EL (cell line): Measurements from ENCODE around the gene CERS6.
"Not testable (repeated sequence)": the region's sequence is repeated elsewhere in the genome, so short reads cannot be mapped to it uniquely, and the experiment has no call there.

Experiments used
- DNase-seq: peaks from one replicate; pipeline ENCODE4 v3.0.0-alpha.2; 2016

The CERS6 gene

DNA sequence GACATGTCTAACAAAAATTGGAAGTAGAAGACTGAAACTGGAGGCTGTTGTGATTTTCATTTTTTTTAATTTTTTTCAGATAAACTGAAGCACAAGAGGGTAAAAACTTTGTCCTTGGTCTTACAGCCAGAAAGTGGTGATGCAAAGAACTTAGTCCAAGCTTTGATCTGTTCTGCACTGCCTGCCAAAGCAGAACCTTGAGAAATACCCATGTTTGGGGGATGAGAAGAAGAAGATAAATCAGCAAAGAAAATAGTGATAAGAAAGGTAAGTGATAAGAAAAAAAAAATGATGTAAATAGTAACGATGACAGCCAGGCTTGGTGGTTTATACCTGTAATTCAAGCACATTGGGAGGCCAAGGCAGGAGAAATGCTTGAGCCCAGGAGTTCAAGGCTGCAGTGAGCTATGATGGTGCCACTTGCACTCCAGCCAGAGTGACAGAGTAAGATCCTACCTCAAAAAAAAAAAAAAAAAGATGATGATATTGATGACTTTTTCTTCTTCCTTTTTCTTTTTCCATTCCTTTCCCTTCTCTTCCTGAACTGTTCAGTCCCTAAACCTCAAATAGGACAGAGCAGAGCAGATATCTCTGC lies 331.8 kb downstream of the CERS6 start:
- DNase-seq, result no peak

DNA sequence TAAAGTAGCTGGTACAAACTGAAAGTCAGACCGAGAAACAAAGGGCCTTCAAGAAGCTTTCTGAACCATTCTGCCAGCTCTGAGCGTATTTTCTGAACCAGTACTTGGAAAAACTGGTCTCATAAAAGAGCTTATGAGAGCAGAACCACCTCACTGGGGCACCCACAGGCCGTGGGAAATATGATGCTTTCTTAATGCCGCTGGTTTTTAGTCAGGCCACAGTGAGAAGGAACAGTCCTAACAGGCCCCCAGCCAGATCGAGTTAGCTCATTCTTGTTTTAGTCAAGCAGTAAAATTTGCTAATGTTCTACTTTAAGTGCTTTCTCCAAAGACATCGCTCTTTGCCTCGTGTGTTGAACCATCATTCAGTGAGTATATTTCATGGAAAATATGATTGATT lies 333.7 kb downstream of the CERS6 start:
- no peak for DNase-seq

DNA sequence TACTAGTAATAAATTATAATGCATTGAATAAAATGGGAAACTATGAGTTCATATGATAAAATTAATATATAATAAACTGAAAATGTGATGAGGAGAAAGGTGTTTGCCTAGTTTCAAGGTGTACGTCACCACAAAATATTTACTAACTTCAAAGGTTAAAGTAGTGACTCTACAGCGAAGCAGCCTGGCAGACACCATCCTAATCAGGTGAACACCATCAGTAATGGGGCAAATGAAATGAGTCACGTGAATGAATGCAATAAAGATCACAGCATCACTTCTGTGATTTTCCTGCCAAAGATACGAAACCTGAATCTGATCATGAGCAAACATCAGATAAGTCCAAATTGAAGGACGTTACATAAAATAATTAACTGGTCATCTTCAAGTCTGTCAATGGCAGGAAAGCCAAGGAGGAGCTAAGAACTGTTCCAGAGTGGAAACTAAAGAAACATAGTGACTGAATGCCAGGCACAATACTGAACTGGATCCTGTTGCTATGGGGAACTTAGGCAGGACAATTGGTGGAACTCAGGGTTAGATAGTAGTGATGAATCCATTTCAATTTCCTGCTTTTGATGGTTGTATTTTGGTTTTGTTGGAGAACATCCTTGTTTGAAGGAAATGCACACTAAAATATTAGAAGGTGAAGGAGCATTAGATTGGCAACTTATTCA lies 334.3 kb downstream of the CERS6 start:
- no peak for DNase-seq

DNA sequence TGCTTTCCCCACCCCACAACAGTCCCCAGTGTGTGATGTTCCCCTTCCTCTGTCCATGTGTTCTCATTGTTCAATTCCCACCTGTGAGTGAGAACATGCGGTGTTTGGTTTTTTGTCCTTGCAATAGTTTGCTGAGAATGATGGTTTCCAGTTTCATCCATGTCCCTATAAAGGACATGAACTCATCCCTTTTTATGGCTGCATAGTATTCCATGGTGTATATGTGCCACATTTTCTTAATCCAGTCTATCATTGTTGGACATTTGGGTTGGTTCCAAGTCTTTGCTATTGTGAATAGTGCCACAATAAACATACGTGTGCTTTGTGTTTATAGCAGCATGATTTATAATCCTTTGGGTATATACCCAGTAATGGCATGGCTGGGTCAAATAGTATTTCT lies 335.1 kb downstream of the CERS6 start:
- DNase-seq, result not testable (repeated sequence)

DNA sequence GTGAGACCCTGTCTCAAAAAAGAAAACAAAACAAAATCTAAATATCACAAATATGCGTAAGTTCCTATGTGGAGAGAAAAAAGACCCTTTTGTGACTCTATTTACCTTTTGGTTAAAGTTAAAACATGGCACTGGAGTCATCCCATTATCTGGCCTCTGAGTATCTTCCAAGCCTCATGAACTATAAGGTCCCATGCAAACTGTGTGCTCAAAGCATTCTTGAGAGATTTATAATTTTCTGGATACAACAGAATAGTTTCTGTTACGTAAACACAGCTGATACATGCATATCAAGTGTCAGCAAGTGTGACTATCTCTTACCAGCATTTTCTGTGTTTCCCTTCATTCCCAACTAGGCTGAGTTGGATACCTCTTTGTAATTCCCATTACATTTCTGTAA lies 337.5 kb downstream of the CERS6 start:
- no peak for DNase-seq

DNA sequence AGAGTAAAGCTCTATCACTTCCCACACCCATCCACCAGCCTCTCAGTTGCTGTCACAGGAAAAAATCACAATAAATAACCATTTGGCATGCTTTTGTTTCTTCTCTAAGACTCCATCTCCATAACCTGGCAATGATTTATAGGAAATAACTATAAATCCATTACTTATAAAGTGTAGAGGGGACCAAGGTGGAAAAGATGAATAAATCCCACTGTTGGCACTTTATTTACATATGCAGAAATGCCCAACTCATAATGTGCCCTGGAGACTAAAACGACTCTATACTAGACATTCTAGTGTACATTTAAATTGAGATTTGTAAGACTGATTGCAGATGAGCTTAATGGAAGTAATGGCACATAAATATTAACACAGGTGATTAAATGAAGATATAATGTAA lies 338.9 kb downstream of the CERS6 start:
- no peak for DNase-seq

DNA sequence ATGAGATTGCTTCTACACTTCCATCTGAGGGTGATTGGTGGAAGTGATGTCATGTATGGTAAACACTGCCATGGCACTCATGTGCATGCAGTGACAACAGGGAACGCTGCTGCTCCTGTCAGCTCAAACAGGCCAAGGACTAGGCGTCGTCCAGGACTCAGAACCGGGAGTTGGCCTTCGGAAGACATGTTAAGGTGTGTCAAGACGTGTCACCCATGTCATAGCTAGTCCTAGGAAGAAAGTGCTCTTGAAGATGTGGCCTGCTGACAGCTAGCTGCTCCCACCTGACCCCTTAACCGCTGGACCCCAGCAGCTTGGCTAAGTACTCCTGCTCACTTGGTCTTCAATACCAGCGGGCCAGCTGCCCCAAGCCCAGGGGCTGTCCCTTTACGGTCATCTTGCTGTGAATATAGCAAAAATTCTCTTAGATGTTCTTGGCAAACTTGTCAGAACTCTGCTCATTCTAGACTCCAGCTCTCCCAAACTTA lies 340.1 kb downstream of the CERS6 start:
- DNase-seq, result no peak

DNA sequence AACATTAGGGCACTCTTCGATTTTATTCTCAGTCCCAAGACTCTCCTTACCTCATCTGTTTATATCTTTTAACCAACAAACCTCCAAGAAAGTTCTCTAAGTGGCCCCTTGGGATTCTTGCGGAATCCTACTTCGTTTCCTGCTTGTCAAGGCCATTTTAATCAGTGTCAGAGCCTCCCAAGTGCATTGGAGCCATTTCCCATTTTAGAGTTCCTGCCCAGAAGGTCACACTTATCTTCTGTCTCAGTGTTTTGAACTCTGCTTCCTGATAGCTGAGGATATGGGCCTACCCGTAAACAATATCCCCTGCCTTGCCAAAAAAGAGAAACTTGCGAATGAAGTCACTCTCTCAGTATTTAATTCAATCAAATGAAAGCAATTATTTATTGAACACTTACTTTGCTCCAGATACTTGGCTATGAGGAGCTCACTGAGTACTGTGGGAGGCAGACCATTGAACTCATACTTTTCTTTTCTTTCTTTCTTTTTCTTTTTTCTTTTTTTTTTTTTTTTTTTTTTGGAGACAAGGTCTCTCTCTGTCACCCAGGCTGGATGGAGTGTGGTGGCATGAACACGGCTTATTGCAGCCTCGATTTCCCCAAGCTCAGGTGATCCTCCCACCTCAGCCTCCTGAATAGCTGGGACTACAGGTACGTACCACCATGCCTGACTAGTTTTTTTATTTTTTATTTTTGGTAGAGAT lies 340.7 kb downstream of the CERS6 start:
- DNase-seq, result no peak

DNA sequence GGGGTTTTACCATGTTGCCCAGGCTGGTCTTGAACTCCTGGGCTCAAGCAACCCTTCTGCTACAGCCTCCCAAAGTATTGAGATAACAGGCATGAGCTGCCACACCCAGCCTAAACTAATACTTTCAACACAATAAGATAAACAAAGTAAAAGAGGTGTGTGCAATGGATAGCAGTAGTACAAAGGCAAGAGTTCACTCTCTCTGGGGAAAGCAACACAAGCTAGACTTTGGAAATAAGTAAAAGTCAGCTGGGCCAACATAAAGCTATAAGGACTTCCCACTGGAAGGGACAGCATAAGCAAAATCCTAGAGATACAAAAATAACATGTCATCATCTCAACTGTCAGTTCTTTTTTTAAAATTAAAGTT lies 341.2 kb downstream of the CERS6 start:
- no peak for DNase-seq

DNA sequence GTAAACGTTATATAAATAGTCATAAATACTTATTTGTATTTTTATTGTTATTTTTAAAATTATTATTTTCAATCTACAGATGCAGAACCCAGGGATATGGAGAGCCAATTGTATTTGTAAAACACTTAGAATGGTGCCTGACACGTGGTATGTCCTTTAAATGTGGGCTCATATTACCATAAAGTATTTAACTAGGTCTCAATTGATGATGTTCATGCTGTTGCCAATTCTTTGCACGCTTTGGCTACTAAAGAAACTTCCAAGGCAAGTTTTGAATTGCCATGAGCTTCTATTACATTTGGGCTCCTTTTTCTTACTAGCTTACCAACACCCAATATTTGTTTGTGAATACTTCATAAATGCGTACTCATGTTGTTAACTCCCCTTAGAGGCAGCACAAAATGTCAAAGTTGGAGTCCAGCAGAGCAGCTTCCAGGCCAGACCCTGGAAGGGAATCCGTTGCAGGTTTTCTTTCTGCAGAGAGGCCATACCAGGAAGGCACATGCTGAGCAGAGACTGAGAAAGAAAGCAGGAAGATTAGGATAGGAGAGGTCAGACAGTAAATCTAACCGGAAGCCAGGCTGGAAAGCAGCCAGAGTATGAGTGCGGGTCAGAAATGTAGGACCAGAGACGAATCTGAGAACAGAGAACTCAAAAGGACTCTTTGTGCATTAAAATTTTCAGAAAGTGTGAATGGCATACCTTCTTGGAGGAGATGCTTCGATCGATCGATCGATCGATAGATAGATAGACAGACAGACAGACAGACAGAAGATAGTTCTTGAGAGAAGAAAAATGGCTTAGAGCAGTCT lies 342.2 kb downstream of the CERS6 start:
- peak; percentile 21 for DNase-seq

DNA sequence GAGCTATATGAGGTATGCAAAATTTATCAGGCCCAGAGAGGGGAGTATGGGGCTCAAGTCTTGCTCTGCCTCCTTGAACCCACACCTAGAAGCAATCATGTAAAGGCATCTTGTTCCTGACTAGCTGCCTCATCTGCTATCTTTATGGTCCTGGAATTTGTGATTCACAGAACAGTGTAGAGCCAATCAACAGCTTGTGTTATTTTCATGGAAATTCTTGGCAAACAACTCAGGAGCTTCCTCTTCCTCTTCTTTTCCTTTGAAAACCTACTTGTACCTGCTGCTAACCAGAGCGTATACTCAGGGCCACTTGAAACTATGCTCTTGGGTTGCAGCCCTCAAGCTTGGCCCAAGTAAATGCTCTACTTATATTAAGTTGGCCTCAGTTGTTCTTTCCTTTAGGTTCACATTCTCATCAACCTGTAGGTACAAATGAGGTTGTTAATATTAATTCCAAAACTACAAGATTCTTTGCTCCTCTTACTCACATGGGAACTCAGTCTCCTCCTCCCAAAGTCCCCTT lies 342.9 kb downstream of the CERS6 start:
- DNase-seq, result no peak

DNA sequence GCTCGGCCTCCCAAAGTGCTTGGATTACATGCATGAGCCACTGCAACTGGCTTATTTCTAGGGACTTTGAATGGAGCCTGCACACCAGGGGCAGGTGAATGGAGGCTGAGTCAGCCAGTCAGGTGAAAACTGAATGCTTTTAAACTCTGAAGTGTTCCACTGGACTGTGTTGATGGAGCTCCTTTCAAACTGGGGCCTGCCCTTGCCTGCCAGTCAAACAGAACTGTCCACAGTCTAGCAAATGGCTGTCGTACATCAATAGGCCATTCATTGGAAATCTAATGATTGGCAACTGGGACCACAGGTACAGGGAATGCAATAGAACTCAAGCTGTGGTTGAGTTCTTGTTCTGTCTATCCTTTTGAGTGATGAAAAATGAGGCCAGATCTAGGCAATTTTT lies 345.4 kb downstream of the CERS6 start:
- no peak for DNase-seq

DNA sequence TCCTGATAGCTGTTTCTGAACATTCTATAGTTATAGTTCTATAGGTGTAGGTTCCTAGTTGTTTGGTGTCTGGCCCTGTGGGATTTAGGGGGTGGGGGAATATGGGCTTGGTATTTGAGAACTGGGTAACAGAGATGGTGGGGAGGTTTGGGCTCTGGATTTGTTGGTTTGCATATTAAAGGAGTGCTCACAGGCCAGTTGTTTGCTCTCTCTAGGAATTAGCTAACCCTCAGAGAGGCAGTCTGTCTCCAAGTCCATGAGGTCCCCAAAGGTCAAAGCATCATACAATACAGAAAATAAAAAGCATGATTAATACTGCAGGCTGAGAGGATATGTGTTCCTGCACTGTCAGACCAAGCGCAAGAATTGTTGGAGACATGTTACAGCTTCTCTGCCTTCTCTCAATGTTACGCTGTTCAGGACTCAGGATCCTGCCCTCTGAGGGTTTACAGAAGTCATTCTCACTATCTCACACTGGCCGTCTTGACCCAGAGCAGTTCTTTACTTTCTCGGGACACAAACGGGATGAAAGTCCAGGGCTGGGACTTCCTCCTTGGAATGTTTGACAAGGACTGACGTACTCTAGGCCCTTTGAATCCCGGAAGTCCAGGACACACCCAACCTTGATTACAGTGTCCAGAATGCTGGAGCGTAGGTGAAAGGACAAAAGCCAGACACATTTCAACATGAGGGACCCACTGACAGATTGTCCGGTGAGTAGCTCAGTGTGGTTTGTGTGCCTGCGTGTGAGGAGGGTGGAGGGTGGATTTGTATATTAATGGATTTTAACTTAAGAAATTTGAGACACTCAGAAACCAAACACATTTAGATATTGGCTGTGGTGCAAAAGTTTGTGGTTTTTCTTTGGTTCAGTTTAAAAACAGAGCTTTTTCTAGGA lies 346.1 kb downstream of the CERS6 start, which contains the start of gene NOSTRIN:
NOSTRIN (plus strand) TSS at position 677 of the 898 bp plus-strand sequence; CDS start at position 687, 10 bp downstream.
- no peak for DNase-seq

DNA sequence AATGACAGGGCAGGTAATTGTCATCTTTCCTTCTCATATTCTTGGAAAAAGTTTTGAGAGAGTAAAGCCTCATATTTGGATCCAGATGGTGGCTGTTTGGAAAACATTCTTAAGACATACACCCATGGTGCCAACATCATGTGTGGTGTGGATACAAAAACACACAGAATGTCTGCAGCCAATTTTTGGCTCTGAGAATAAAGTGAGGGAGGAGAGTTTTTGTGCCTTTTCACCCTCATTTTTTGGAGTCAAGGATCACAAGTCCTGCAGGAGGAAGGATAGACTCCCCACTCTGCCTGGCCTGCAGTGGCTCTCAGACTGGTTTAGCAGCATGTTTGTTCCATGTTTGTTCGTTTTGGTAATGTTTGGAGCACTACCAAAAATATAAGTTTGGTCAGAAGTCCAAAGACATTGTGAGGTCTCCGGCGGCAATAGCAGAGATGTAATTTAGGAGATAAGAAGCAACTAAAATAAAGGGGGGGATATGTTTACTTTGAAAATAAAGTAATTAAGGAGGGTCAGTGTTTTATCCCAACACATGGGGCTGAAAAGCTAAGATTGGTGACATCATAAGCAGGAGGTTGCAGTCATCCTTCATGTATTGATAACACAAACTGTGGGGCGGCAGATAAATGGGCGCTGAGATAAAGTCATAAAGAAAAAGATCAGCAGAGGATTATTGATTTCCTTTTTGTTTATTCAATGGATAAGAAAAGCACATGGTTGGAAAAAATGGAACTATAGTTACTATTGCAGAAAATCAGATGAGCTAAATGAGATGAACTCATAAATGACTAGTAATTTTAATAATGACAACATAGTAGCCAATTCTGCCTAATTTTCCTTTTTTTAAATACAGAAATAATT lies 347.0 kb downstream of the CERS6 start:
- no peak for DNase-seq

DNA sequence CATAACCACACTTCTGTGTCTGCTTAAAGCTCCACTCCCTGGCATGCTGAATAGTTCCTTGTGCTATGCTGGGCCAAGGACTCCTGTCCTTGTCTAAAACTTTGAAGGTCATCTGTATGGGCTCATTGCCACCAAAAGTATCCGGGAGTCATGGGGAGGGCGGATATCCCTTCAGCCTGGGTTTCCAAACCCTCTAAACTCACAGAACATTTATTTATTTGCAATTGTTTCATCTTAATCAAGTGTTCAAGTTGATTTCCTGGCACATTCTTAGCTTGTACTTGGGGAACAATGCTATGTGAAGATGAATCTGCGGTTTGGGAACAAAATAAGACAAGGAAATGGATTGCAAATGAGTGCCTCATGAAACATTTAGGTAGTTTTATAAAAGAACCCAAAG lies 348.1 kb downstream of the CERS6 start:
- no peak for DNase-seq

DNA sequence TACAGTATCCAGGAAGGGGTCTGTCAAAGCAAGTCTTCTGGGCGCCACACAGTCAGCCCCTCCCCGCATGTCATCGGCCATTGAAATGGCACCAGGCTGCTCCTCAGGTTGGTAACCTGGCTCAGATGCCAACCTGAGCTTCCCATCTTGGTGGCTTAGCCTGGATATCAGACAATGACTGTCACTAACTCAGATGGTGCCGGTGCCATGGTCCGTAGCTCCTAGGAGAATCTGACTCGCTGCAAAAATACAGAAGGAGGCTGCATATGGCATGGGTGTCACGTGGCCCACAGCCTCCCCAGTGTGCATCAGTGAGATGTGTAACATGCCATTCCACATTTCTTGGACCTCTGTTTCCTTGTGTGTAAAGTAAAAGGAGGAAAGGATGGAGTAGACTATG lies 349.5 kb downstream of the CERS6 start:
- DNase-seq, result no peak

DNA sequence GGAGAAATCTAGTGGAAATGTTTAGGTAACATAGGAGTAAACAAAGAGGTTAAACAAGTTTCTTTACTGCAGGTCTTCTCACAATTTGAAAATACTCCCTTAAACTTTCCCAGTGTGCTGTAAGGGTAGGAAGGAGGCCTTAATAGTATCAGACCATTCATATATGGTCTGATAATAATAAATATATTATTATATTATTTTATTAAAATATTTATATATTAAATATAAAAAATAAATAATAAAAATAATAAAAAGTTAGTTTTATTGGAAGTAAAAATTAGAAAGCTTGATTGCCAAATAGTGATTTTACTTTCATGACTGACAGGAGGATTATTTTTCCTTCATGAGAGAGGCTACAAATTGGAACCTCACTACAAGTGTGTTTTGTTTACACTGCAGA lies 353.5 kb downstream of the CERS6 start:
- no peak for DNase-seq

DNA sequence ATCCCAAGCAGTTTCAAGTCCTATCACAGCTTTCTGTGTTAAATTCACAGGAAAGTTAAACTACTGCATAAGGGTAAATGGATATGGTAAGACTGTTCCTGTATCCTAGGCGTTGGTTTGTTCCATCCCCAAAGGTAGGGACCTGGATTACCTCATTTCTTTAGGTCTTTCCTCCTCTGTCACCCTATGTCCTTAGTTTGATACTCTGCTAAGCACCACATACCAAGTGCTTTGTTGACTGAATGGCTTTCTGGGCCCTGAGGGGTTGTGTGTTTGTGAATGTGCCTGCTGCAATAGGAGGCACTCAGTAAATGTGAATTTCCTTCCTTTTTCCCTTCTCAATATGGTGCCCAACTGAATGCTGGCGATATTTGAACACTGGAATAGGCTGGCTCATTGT lies 354.2 kb downstream of the CERS6 start:
- no peak for DNase-seq

DNA sequence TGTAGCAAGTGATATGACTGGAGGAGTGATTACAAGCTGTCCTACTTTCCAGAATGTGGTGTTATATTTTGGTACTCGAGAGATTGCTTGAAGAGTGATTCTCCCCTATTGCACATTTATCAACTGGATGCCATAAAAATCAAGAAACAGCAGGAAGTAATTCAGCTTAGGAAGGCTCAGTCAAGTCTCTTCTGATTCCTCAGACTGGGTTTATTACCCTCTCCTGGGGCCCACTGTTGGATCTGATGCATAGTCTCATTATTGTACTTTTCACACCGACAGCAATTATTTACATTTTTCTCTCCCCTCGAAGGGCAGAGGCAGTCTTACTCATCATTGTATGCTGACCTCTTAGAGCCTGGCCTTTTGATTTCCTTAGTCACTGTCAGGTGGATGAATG lies 355.6 kb downstream of the CERS6 start:
- no peak for DNase-seq

DNA sequence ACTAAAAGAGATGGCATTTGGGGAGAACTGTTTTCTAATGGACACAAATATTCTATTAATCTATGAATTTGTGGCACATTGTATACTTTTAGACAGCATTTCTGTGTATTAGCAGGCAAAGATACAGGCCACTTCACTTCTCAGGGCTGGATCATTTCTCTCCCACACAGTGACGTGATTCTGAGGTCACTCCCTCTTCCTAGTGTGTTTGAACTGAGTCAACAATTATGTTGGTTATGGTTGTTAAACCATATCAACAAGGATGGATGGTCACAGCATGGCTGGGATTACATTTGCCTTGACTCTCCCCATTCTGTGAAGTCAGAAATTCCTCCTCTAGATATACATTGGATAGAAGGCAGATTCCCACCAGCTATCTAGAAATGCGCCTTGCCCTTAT lies 358.0 kb downstream of the CERS6 start:
- DNase-seq, result peak; percentile 30
